SIG-M5 (cell line): ENCODE results near the gene TAF4B.
"Not testable (repeated sequence)": the region's sequence is repeated elsewhere in the genome, so short reads cannot be mapped to it uniquely, and the experiment has no call there.

Experiments used
- DNase-seq: peaks from one replicate; lab custom pipeline; 2025; lab: John Stamatoyannopoulos, UW

Gene TAF4B

DNA sequence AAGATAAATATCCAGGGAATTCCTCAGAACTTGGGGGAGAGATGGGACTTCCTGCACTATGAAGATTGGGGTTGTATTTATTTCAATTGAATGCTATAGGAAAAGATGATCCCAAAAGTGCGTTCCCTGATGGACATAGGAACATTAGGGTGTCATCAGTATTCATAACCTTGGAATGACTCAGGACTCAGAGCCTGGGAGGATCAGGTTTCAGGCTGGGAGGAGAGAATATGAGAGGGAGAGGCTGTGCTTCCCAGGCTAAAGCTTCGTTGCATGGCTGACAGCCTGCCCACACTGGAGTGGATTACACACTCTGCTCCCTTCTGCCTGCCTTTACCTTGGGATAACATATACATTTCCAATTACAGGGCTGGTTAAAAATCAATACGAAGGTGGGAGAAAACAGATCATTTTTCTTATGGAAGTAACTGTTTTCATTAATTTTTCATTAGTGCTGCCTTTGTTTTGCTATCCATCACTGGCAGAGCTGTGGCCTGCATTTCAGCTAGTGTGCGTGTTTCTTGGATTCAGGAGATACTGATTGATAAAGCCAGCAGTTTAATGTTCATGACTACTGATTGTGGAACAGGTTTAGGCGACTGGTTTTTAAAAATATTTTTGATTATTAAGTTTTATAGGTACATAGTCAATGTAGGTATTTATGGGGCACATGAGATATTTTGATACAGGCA is 203.4 kb downstream of the TAF4B start:
- no peak for DNase-seq

DNA sequence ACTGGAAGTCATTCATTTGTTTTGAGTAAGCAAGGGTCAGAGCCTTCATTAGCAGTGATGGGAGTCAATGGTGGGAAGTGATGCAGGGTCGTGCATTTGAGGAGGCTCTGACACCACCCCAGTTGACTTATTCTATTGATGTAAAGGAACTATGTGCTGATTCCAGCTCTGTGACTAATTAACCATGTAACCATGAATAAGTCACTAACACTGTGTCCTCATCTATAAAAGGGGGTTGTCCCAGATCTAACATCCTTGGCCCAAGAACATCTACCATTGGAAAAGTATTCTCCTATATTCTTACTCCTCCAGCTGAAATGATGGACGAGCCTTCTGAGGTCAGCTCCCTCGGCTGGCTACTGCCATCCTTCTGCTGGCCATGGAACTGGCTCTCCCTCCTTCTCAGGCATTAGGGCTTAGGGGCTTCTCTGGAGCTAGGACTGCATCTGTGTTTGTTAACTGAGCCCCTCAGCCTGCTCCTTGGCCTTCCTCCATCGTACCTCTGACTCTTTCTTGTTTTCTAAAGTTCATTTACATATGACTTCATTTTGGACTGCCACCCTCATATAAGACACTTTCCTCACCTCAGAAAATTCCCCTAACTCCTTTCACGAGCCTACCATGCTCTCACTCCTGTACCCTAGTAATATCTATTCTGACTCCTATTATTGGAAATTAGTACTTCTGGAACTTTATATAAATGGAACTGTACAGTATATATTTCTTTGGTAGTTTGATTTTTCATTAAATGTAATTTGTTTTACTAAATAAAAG is 206.6 kb downstream of the TAF4B start:
- no peak for DNase-seq

DNA sequence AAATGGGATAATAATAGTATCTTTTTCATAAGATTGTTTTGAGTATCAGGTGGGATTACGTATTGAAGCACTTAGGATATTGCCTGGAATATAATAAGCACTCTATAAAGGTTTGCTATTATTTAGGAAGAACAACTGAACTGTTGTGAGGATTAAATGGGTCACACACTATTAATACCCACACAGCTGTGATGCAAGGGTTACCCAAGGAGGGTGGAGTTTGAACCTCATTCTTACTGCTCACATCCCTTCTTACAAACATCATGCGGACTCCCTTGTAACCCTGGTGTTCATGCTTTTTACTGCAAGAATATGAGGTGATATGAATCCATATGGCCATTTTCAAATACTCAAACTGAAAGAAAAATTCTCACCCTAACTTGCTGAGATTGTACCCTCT is 208.6 kb downstream of the TAF4B start:
- no peak for DNase-seq

DNA sequence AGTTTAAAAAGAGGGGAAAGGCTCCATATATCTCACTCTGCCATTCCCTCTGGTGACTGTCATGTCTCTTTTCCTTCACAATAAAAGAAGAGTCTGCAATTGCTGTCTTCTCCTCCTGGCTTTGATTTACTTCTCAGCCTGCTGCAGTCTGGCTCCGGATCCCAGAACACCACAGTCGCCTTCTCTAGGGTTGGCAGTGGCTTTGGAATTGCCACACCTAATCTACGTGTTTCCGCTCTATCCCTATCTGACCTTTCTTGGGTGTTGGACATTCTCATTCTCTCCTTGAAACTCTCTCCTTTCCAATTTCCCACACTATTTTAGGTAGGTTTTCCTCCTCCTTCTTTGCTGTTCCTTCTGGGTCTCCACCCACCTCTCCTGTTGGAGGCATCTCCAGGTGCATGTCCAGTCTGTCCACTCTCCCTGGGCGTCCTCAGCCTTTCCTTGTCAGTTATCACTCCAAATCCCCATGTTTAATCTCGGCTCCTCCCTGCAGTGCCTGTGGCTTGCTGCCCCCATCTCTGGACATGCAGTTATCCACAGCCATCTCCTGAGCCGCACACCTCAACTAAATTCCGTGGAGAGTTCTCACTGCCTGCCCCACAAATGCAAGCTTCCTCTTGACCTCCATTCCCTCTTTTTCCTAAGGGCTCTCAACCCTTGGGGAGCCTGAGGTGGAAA is 209.3 kb downstream of the TAF4B start:
- no peak for DNase-seq

DNA sequence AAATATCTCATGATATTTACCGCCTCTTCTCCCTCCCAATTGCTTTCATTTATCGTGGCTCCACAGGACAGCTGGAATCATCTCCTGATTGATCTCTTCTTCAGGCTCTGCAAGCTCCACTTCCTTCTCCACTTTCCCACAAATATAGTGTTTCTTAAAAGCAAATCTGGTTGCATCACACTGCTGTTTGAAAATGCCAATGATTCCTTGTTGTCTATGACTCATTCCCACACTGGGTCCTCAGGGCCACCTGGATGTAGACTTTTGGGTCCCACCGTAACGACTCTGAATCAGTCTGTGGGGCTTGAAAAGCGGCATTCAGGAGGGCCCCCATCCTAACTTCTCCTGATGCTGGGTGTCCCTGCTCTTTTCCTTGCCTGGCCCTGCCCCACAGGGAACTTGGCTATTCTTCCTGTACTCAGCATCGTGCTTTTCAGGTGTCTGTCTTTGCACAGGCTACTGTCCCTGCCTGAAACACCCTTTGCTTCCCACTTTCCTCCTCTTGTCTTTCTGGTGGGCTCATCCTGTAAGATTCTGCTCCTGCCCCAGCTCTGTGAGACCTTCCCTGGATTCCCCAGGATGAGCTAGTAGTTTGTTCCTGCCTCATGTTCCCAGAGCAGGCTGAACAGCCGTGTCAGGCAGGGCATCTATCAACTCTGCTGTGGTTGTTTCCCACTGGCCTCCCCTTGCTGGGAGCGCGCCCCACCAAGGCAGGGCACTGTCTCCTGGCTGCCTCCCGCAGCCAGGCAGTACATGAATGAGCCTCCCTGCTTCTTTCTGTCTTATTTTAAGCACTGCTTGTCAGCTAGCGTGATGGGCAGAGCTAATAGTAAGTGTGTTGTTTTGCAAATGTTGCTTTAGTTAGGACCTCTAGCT is 210.2 kb downstream of the TAF4B start:
- no peak for DNase-seq

DNA sequence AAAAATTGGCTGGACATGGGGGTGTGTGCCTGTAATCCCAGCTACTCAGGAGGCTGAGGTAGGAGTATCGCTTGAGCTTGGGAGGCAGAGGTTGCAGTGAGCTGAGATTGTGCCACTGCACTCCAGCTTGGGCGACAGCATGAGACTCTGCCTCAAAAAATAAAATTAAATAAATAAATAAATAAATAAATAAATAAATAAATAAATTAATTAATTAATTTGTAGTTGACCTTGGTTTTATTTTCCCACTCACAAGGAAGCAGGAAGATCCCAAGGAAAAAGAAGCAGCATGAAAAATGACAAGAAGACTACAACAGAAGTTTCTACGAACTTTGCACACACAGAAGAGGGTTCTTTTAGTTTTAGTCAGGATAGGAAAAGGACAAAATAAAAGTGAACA is 211.4 kb downstream of the TAF4B start:
- not testable (repeated sequence) for DNase-seq

DNA sequence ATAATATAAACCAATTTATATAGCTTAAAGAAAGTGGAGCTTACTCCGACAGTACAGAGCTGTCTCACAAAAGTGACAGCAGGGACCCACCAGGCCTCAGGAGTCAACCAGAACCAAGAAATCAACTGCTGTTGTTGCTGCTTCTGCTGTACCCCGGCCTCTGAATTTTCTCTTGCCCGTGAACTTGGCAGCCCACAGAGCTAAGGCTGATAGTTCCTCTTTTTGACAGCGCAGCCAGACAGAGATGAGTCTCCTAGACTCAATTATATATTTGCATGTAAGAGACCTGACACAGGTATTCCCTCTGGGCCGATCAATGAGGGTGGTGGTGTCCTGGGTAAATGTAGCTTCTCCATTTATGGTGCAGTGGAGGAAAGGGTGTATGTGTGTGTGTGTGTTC is 212.7 kb downstream of the TAF4B start:
- no peak for DNase-seq

DNA sequence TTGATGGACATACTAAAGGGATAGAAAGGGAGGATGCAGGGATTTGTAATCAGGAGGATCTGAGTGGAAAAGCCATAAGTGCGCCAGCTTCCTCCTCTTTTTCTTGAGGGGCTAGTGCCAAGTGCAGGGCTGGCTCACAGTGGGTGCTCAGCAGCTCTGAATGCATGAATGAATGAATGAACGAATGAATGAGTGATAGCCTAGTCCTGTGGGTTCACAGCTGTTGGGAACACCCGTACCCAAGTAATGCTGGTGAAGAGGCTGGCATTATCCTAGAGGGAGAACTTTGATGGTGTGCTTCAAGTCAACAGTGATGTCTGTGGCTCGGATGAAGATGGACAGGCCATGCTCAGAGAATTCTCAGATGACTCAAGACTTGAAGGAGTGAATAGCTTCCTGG is 213.3 kb downstream of the TAF4B start:
- DNase-seq = no peak

DNA sequence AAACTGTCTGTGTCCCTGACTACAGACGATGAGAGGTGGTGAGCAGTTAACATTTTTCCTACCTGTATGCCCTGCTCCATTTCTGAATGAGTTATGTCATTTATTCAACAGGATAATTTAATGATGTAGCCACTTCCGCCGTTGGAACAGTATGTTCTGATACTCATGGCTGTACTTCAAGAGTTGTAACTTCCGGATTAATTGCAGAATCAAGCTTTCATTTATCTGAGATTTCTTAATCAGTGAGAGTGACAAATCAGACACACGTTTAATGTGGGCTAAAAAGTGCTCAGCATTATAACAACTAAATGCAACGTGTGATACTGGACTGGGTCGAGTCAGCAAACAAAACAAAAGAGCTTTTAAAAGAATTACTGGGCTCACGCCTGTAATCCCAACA is 214.4 kb downstream of the TAF4B start:
- DNase-seq = no peak
